Uterus (tissue), 2 donors: Measurements from ENCODE around the gene RBMS1.

ENCODE experiments used
- POLR2A ChIP-seq, 2 donors: fragments of 450-650 bp; IDR thresholded peaks; one replicate each; pipeline ENCODE4 v1.6.1; 2016; ENCODE audit warnings: antibody characterized with exemption in 2 of 2, mild to moderate bottlenecking in 1 of 2, moderate library complexity in 1 of 2
- TF ChIP-seq, protein P1 (sequence below), 4 experiments: fragments of 200-600 bp in 2 of 4; fragments of 450-650 bp in 2 of 4; sonication (generic) in 2 of 4; IDR thresholded peaks; one replicate each; pipeline ENCODE4 v1.5.1; 2016 to 2019; ENCODE audit warnings: antibody characterized with exemption in 4 of 4, mild to moderate bottlenecking in 2 of 4, moderate library complexity in 1 of 4

DNA sequence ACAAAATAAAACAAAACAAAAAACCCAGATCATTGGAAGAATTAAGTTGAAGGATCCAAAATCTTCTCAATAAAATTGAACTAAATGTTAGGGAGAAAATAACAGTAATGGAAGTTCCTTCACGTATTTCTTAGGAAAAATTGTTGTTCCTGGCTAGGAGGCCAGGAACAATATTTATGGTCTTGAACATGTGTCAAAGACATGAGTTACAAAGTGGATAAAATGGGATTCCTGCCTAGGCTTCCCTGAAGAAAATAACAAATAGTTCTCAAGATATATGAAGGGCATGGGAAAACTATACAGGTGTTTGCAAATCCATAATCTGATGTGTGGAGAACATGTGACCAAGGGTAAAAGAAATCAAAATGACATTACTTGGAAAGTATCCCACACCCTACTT lies 225.9 kb downstream of the RBMS1 start:
- TF ChIP-seq, protein P1, sequence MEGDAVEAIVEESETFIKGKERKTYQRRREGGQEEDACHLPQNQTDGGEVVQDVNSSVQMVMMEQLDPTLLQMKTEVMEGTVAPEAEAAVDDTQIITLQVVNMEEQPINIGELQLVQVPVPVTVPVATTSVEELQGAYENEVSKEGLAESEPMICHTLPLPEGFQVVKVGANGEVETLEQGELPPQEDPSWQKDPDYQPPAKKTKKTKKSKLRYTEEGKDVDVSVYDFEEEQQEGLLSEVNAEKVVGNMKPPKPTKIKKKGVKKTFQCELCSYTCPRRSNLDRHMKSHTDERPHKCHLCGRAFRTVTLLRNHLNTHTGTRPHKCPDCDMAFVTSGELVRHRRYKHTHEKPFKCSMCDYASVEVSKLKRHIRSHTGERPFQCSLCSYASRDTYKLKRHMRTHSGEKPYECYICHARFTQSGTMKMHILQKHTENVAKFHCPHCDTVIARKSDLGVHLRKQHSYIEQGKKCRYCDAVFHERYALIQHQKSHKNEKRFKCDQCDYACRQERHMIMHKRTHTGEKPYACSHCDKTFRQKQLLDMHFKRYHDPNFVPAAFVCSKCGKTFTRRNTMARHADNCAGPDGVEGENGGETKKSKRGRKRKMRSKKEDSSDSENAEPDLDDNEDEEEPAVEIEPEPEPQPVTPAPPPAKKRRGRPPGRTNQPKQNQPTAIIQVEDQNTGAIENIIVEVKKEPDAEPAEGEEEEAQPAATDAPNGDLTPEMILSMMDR (IDR thresholded peaks at IDR 0.05), result no peak
- no peak for TF ChIP-seq POLR2A (IDR thresholded peaks at IDR 0.05)
